Upper lobe of right lung (tissue), 1 donor: ENCODE data around the gene INO80. TPM values are rescaled to one million over a fixed set of nuclear protein-coding genes. Genes with fewer than 3 reads are reported as not detected.

Experiments used
- ATAC-seq: fragments of 200-7000 bp; cut with Tn5 transposase; one replicate; pipeline ENCODE4 v1.9.1; 2020; ENCODE audit warnings: mild to moderate bottlenecking, moderate library complexity
- DNase-seq: peaks from one replicate; pipeline ENCODE4 v3.0.0-alpha.2; 2020
- H3K27ac ChIP-seq: fragments of 200-600 bp; one replicate; pipeline ENCODE4 v1.8.0; 2022
- H3K27me3 ChIP-seq: fragments of 200-600 bp; one replicate; pipeline ENCODE4 v1.8.0; 2022; ENCODE audit warnings: mild to moderate bottlenecking
- H3K36me3 ChIP-seq: fragments of 200-600 bp; one replicate; pipeline ENCODE4 v1.8.0; 2022
- H3K4me1 ChIP-seq: fragments of 200-600 bp; one replicate; pipeline ENCODE4 v1.8.0; 2022
- H3K4me3 ChIP-seq: fragments of 200-600 bp; one replicate; pipeline ENCODE4 v1.8.0; 2022; ENCODE audit warnings: mild to moderate bottlenecking
- H3K9me3 ChIP-seq: fragments of 200-600 bp; one replicate; pipeline ENCODE4 v1.8.0; 2022
- intact Hi-C: fragments of 100-400 bp; cut with DNase I; formaldehyde crosslinking; loops from one replicate; pipeline ENCODE4 v1.11.0; 2022
- total RNA-seq: library from RNA; stranded (reverse); fragmentation: NEBNext Ultra II Directional; extraction: Animal tissue kit (Norgen Biotek cat#: 25700); gene quantifications from one replicate; pipeline ENCODE4 v1.2.1, GENCODE V29; 2021
- TF ChIP-seq, protein P1 (sequence below): fragments of 200-600 bp; IDR thresholded peaks from one replicate; pipeline ENCODE4 v1.8.0; 2022; ENCODE audit warnings: antibody characterized with exemption
- donor health status: DM: no; HTN: yes; CAD: no; lungs with severe emphysema.

INO80 gene
- total RNA-seq, 1 donor from 2014 or later, result 35.6 TPM

GRCh38 chr15:41105348-41106334 is 10.4 kb downstream of the INO80 start:
- no peaks in the 10 kb centered on the region for H3K9me3 ChIP-seq
- H3K4me1 ChIP-seq, result peaks cover 6% of the 10 kb centered on the region
- H3K36me3 ChIP-seq, result peaks cover 7% of the 10 kb centered on the region
- intact Hi-C loops, result no loop called here
- ATAC-seq, result peak; percentile 48
- H3K27me3 ChIP-seq, result no peaks in the 10 kb centered on the region
- no peak for DNase-seq
- H3K4me3 ChIP-seq, result no peak overlapping the region
- TF ChIP-seq, protein P1, sequence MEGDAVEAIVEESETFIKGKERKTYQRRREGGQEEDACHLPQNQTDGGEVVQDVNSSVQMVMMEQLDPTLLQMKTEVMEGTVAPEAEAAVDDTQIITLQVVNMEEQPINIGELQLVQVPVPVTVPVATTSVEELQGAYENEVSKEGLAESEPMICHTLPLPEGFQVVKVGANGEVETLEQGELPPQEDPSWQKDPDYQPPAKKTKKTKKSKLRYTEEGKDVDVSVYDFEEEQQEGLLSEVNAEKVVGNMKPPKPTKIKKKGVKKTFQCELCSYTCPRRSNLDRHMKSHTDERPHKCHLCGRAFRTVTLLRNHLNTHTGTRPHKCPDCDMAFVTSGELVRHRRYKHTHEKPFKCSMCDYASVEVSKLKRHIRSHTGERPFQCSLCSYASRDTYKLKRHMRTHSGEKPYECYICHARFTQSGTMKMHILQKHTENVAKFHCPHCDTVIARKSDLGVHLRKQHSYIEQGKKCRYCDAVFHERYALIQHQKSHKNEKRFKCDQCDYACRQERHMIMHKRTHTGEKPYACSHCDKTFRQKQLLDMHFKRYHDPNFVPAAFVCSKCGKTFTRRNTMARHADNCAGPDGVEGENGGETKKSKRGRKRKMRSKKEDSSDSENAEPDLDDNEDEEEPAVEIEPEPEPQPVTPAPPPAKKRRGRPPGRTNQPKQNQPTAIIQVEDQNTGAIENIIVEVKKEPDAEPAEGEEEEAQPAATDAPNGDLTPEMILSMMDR, result no peak
- H3K27ac ChIP-seq, result no peak overlapping the region

- Histone ChIP-seq H3K9me3 (no peaks in the 10 kb centered on the region), H3K4me1 (peaks cover 6% of the 10 kb centered on the region), H3K4me3 (no peak overlapping the region), H3K36me3 (peaks cover 7% of the 10 kb centered on the region), H3K27ac (no peak overlapping the region), H3K27me3 (no peaks in the 10 kb centered on the region)
- intact Hi-C loops, result no loop called here
- TF ChIP-seq, protein P1, result no peak
- no peak for ATAC-seq
- no peak for DNase-seq
Measured at GRCh38 chr15:41104234-41104633, 11.8 kb downstream of the INO80 start.

DNA sequence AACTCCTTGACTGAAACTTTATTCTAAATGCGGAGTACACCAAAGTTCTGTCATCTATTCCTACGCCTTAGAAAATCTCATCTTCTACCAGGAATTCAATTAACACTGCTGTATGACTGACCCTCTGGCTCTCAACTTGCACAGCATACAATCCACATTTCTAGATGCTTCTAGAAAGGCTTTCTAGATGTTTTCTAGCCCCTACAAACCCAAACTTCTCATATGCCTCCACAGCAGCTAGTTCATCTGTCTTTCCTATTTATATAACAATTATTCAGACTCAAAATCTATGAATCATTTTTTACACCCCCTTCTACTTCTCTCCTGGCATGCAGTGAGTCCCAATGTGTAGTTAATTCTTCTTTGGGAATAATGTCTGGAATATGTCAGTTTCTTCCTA is 13.2 kb downstream of the INO80 start:
- Histone ChIP-seq H3K9me3 (no peaks in the 10 kb centered on the region), H3K36me3 (peaks cover 3% of the 10 kb centered on the region), H3K27ac (no peak overlapping the region), H3K4me3 (no peak overlapping the region), H3K4me1 (peaks cover 6% of the 10 kb centered on the region), H3K27me3 (no peaks in the 10 kb centered on the region)
- TF ChIP-seq, protein P1, result no peak
- ATAC-seq (no peak), DNase-seq (no peak)
- intact Hi-C loops, result no loop called here

DNA sequence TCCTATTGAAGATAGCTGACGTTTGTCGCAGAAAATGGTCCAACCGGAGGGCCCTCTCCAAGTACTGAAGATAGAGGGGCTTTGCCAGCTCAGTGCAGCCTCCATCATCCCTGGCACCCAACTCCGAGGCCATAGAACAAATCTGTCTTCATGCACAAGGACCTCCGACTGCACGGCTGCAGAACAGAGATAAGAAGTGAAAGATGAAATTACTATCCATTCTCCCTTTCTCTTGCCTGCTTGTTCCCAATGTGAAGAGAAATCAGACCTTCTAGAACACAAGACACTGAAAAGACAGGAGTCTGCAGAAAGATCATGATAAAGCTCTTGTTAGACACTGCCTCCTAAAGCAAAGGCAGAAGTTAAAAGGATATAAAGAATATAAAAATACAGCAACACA is 19.9 kb downstream of the INO80 start:
- TF ChIP-seq, protein P1, result no peak
- peaks cover 55% of the 10 kb centered on the region for H3K36me3 ChIP-seq

GRCh38 chr15:41085029-41085428 is 31.1 kb downstream of the INO80 start:
- TF ChIP-seq, protein P1, result no peak
- H3K27ac ChIP-seq, result no peak overlapping the region
- H3K27me3 ChIP-seq, result no peaks in the 10 kb centered on the region
- no peak for DNase-seq
- no peaks in the 10 kb centered on the region for H3K9me3 ChIP-seq
- no peak overlapping the region for H3K4me3 ChIP-seq
- H3K4me1 ChIP-seq, result no peaks in the 10 kb centered on the region
- peaks cover 100% of the 10 kb centered on the region for H3K36me3 ChIP-seq
- ATAC-seq, result no peak
- intact Hi-C loops, result no loop called here

More for the DNA sequence above, 19.9 kb downstream of the INO80 start:
- DNase-seq (no peak), ATAC-seq (no peak)
- intact Hi-C loops, result no loop called here
- H3K4me1 ChIP-seq, result no peaks in the 10 kb centered on the region
- H3K9me3 ChIP-seq, result no peaks in the 10 kb centered on the region
- no peak overlapping the region for H3K4me3 ChIP-seq
- no peak overlapping the region for H3K27ac ChIP-seq
- no peaks in the 10 kb centered on the region for H3K27me3 ChIP-seq
